Psoas muscle (tissue), 8 donors: ENCODE measurements around the gene GALNTL6. TPM values are rescaled to one million over a fixed set of nuclear protein-coding genes. Genes with fewer than 3 reads are reported as not detected.
A peak's percentile ranks its signal among the peaks of the same experiment; 100 is the strongest.
"Not testable (repeated sequence)": the region's sequence is repeated elsewhere in the genome, so short reads cannot be mapped to it uniquely, and the experiment has no call there.

Experiments used
- ATAC-seq, 4 donors: fragments of 200-7000 bp; cut with Tn5 transposase; one replicate each; pipeline ENCODE4 v1.9.1; 2020; ENCODE audit warnings: moderate library complexity in 3 of 4, mild to moderate bottlenecking in 2 of 4
- DNase-seq, 2 donors: peaks; one replicate each; pipeline ENCODE4 v3.0.0-alpha.2; 2020
- H3K27ac ChIP-seq: fragments of 200-600 bp; one replicate; pipeline ENCODE4 v1.8.0; 2022
- H3K27me3 ChIP-seq, 3 donors: fragments of 200-600 bp in 1 of 3; one replicate each; pipeline versions ENCODE4 v1.6.1 to v1.8.0; 2013 to 2022; ENCODE audit warnings: low read length in 2 of 3, mild to moderate bottlenecking in 2 of 3, moderate library complexity in 1 of 3; ENCODE audit not compliant: insufficient read depth in 3 of 3
- H3K36me3 ChIP-seq, 2 donors: fragments of 200-600 bp in 1 of 2; one replicate each; pipeline versions ENCODE4 v1.6.1 to v1.8.0; 2013 to 2022; ENCODE audit warnings: low read depth in 1 of 2, mild to moderate bottlenecking in 1 of 2, moderate library complexity in 1 of 2; ENCODE audit not compliant: insufficient read depth in 1 of 2
- H3K4me1 ChIP-seq: fragments of 200-600 bp; one replicate; pipeline ENCODE4 v1.8.0; 2022
- H3K4me3 ChIP-seq: fragments of 200-600 bp; one replicate; pipeline ENCODE4 v1.8.0; 2022; ENCODE audit warnings: mild to moderate bottlenecking
- H3K9me3 ChIP-seq: fragments of 200-600 bp; one replicate; pipeline ENCODE4 v1.8.0; 2022
- whole genome bisulfite sequencing, 3 donors: extraction: QIAGEN DNeasy Blood & Tissue Kit; methylation state at CpG; one replicate each; pipeline versions ENCODE4 v1.1.6 to v1.1.7; 2013; 5-methylcytosine and 5-hydroxymethylcytosine counted together
- intact Hi-C, 2 donors: fragments of 100-400 bp; cut with DNase I; formaldehyde crosslinking; loops; one replicate each; pipeline versions ENCODE4 v1.11.0 to v1.14.2; 2022
- polyA plus RNA-seq, 3 donors: library from polyadenylated mRNA; stranded (reverse); fragments of 200-250 nt; gene quantifications; one replicate each; pipeline ENCODE4 v1.2.3, GENCODE V29; 2013
- total RNA-seq, 4 donors: library from RNA; stranded (reverse); fragmentation: NEBNext Ultra II Directional in 2 of 4; extraction: Animal tissue kit (Norgen Biotek cat#: 25700) in 2 of 4; gene quantifications; one replicate each; pipeline versions ENCODE4 v1.2.1 to v1.2.4, GENCODE V29; 2021 to 2023
- TF ChIP-seq, protein P1 (sequence below): fragments of 200-600 bp; IDR thresholded peaks from one replicate; pipeline ENCODE4 v1.8.0; 2022; ENCODE audit warnings: antibody characterized with exemption
- donor health status: healthy with polysubstance abuse.
- donor health status: DM: no; HTN: no; CAD: no; lungs with moderate emphysema.
- donor health status: Bipolar disorder and iron deficiency.
- donor health status: healthy.
- donor health status: DM: yes; HTN: yes; CAD: no.
- donor health status: DM: no; HTN: no; CAD: no.
- donor health status: DM: no; HTN: no; CAD: no.
- donor health status: DM: yes; HTN: yes; CAD: no.

GALNTL6 gene
- total and polyA plus RNA-seq, 7 donors, result 0.01 to 0.91 (median 0.21) TPM; not detected in 3

DNA sequence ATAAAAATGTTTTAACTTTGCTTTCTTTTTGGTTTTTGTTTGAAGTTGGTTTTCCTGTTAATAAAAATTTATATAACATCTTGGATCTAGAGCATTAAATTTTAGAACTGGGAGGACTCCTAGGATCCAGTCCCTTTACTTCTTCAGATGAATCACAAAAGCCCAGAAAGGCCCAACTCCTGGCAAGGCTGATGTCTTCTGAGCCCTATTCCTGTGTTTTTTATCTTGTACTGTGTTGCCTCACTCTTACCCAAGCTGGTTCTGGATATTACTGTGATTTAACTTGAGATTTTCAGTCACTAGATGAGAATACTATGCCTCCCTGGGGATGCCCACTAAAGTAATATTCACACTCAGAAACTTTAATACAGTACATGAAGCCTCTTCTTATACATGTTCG, 1228.3 kb downstream of the GALNTL6 start:
- Histone ChIP-seq H3K9me3 (no peaks in the 10 kb centered on the region), H3K27me3 (no peaks in the 10 kb centered on the region), H3K36me3 (no peaks in the 10 kb centered on the region), H3K27ac (no peak overlapping the region), H3K4me1 (no peaks in the 10 kb centered on the region), H3K4me3 (no peak overlapping the region)
- ATAC-seq (peak in 1 of 4 donors; percentile 43), DNase-seq (no peak)
- TF ChIP-seq, protein P1, sequence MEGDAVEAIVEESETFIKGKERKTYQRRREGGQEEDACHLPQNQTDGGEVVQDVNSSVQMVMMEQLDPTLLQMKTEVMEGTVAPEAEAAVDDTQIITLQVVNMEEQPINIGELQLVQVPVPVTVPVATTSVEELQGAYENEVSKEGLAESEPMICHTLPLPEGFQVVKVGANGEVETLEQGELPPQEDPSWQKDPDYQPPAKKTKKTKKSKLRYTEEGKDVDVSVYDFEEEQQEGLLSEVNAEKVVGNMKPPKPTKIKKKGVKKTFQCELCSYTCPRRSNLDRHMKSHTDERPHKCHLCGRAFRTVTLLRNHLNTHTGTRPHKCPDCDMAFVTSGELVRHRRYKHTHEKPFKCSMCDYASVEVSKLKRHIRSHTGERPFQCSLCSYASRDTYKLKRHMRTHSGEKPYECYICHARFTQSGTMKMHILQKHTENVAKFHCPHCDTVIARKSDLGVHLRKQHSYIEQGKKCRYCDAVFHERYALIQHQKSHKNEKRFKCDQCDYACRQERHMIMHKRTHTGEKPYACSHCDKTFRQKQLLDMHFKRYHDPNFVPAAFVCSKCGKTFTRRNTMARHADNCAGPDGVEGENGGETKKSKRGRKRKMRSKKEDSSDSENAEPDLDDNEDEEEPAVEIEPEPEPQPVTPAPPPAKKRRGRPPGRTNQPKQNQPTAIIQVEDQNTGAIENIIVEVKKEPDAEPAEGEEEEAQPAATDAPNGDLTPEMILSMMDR, result no peak
- intact Hi-C loops, result no loop called here
- 76 to 84% (median 76%) methylated on average over 1 of the region's 1 CpG for WGBS, 3 donors

DNA sequence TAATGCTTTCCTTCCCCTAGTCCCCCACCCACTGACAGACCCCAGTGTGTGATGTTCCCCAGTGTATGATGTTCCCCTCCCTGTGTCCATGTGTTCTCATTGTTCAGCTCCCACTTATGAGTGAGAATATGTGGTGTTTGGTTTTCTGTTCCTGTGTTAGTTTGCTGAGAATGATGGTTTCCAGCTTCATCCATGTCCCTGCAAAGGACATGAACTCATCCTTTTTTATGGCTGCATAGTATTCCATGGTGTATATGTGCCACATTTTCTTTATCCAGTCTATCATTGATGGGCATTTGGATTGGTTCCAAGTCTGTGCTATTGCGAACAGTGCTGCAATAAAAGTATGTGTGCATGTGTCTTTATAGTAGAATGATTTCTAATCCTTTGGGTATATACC, 1228.9 kb downstream of the GALNTL6 start:
- H3K27me3 ChIP-seq, H3K27ac ChIP-seq, H3K9me3 ChIP-seq, ATAC-seq, intact Hi-C loops, DNase-seq, H3K4me1 ChIP-seq, H3K4me3 ChIP-seq, H3K36me3 ChIP-seq: not testable (repeated sequence)
- WGBS, 3 donors, result 97 to 100% (median 97%) methylated on average over 1 of the region's 1 CpG

DNA sequence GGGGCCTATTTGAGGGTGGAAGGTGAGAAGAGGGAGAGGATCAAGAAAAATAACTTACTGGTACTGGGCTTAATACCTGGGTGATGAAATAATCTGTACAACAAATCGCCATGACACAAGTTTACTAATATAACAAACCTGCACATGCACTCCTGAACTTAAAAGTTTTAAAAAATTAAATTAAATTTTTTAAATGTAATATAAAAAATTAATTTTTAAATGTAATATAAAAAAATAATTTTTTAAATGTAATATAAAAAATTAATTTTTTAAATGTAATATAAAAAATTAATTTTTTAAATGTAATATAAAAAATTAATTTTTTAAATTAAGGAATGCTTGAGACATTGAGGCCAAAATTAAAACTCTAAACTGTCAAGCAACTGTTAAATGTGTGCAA, 1231.1 kb downstream of the GALNTL6 start:
- ATAC-seq (no peak), DNase-seq (no peak)
- H3K36me3 ChIP-seq, result no peaks in the 10 kb centered on the region
- H3K9me3 ChIP-seq, result no peaks in the 10 kb centered on the region
- no peak overlapping the region for H3K27ac ChIP-seq
- no peaks in the 10 kb centered on the region for H3K4me1 ChIP-seq
- no peak overlapping the region for H3K4me3 ChIP-seq
- 90 to 100% (median 91%) methylated on average over 1 of the region's 1 CpG for WGBS, 3 donors
- intact Hi-C loops, result no loop called here
- no peaks in the 10 kb centered on the region for H3K27me3 ChIP-seq
- TF ChIP-seq, protein P1, result no peak

DNA sequence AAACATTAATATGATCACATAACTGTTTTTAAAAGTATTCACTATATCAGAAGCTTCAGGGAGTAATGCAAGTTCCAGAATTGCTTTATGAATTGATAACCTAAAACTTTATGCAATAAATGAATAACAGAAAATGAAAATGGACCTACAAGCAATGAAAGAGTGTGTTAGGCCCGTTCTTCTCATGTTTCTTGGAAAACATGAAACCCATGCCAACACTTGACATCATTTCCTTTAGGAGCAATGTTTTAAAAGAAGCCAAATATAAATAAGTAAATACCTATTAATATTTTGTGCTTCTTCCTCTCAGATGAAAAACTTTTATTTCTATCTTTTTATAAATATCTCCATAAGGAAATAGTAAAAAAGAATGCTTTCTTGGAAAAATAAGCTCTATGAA, 1232.4 kb downstream of the GALNTL6 start:
- no peaks in the 10 kb centered on the region for H3K36me3 ChIP-seq
- DNase-seq (no peak), ATAC-seq (no peak)
- TF ChIP-seq, protein P1, result no peak
- intact Hi-C loops, result no loop called here
- no peaks in the 10 kb centered on the region for H3K9me3 ChIP-seq
- no peak overlapping the region for H3K4me3 ChIP-seq
- H3K27me3 ChIP-seq, result no peaks in the 10 kb centered on the region
- H3K27ac ChIP-seq, result no peak overlapping the region
- H3K4me1 ChIP-seq, result no peaks in the 10 kb centered on the region
- WGBS, 3 donors, result 26 to 32% (median 29%) methylated on average over 1 of the region's 1 CpG

DNA sequence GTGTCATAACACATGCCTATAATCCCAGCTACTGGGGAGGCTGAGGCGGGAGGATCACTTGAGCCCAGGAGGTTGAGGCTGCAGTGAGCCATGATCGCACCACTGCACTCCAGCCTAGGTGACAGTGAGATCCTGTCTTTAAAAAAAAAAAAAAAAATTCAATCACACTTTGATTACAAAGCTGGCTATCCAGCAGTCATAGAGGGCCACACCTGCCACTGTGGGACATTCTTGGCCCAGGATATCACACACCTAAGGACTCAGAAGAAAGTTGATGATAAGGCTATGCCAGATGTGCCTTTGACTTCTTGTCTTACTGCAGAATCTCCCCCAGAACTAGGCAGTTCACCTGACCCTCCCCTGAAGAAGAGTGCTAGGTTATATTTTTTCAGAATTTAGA, 1232.9 kb downstream of the GALNTL6 start:
- Histone ChIP-seq H3K27ac (no peak overlapping the region), H3K9me3 (no peaks in the 10 kb centered on the region), H3K4me1 (no peaks in the 10 kb centered on the region), H3K36me3 (no peaks in the 10 kb centered on the region), H3K4me3 (no peak overlapping the region), H3K27me3 (no peaks in the 10 kb centered on the region)
- ATAC-seq (no peak), DNase-seq (no peak)
- TF ChIP-seq, protein P1, result no peak
- intact Hi-C loops, result no loop called here
- WGBS, 3 donors, result 82 to 99% (median 97%) methylated on average over 2 of the region's 2 CpGs
